SJSA1 (cell line): Measurements from ENCODE around the gene ANKRD6. TPM values are rescaled to one million over a fixed set of nuclear protein-coding genes. Genes with fewer than 3 reads are reported as not detected.
"Not testable (repeated sequence)": the region's sequence is repeated elsewhere in the genome, so short reads cannot be mapped to it uniquely, and the experiment has no call there.

Experiments used
- DNase-seq, 2 experiments: peaks; one replicate each; pipeline ENCODE4 v3.0.0-alpha.2; 2015 to 2020; ENCODE audit warnings: low spot score in 2 of 2, low read depth in 1 of 2
- H3K27ac ChIP-seq: fragments of 250-450 bp; sonication (Bioruptor Pico); 2 replicates; pipeline ENCODE4 v1.5.1; 2020; ENCODE audit warnings: mild to moderate bottlenecking, moderate library complexity
- H3K27me3 ChIP-seq: fragments of 250-450 bp; sonication (Bioruptor Pico); replicated peaks from 2 replicates; pipeline ENCODE4 v1.5.1; 2020; ENCODE audit warnings: mild to moderate bottlenecking, moderate library complexity
- H3K36me3 ChIP-seq: fragments of 250-450 bp; sonication (Bioruptor Pico); 2 replicates; pipeline ENCODE4 v1.5.1; 2020; ENCODE audit warnings: mild to moderate bottlenecking
- H3K4me1 ChIP-seq: fragments of 250-450 bp; sonication (Bioruptor Pico); replicated peaks from 2 replicates; pipeline ENCODE4 v1.6.1; 2021; ENCODE audit warnings: mild to moderate bottlenecking
- H3K4me3 ChIP-seq: fragments of 250-450 bp; sonication (Bioruptor Pico); 2 replicates; pipeline ENCODE4 v1.5.1; 2020; ENCODE audit warnings: mild to moderate bottlenecking
- H3K9me3 ChIP-seq: fragments of 250-450 bp; sonication (Bioruptor Pico); replicated peaks from 2 replicates; pipeline ENCODE4 v1.5.1; 2020; ENCODE audit warnings: mild to moderate bottlenecking
- total RNA-seq: library from RNA; depleted of rRNA; stranded (reverse); fragments of >200 nt; shearing (Covaris generic); gene quantifications from 2 replicates; pipeline ENCODE4 v1.2.3, GENCODE V29; 2014

Gene ANKRD6
- total RNA-seq, 1 experiment from 2014 or later = 1.1 TPM

- no peak for DNase-seq
- peaks cover 40% of the 10 kb centered on the region for H3K36me3 ChIP-seq
- H3K27me3 ChIP-seq = no peaks in the 10 kb centered on the region
- H3K4me1 ChIP-seq = peaks cover 14% of the 10 kb centered on the region
- H3K4me3 ChIP-seq = peak overlapping the region; percentile 86
- H3K9me3 ChIP-seq = no peaks in the 10 kb centered on the region
- H3K27ac ChIP-seq = peak overlapping the region; percentile 78
Observed at GRCh38 chr6:89637960-89638319, 205.0 kb downstream of the ANKRD6 start.

GRCh38 chr6:89638320-89639195 is 205.6 kb downstream of the ANKRD6 start, which contains the start of gene LYRM2:
TSS of gene LYRM2 (minus strand) at chr6:89638747. CDS start at chr6:89638716, 31 bp downstream.
- H3K4me3 ChIP-seq = peak within 1 kb of the TSS; percentile 86
- peak; percentile 95 to 96 for DNase-seq
- peaks cover 14% of the 10 kb centered on the region for H3K4me1 ChIP-seq
- peak within 1 kb of the TSS; percentile 78 for H3K27ac ChIP-seq
- peaks cover 46% of the 10 kb centered on the region for H3K36me3 ChIP-seq
- no peaks in the 10 kb centered on the region for H3K27me3 ChIP-seq
- no peaks in the 10 kb centered on the region for H3K9me3 ChIP-seq

GRCh38 chr6:89640804-89641203 is 207.9 kb downstream of the ANKRD6 start:
- Histone ChIP-seq H3K4me1 (peaks cover 14% of the 10 kb centered on the region), H3K9me3 (no peaks in the 10 kb centered on the region; the same call in 1 of the 2 replicates), H3K36me3 (peaks cover 52% of the 10 kb centered on the region), H3K27me3 (no peaks in the 10 kb centered on the region), H3K27ac (no peak overlapping the region), H3K4me3 (no peak overlapping the region)
- DNase-seq = no peak

- Histone ChIP-seq H3K36me3 (peaks cover 48% of the 10 kb centered on the region), H3K4me1 (peaks cover 14% of the 10 kb centered on the region)
- not testable (repeated sequence) for H3K27me3 ChIP-seq, H3K9me3 ChIP-seq, H3K27ac ChIP-seq, H3K4me3 ChIP-seq, DNase-seq
Observed at GRCh38 chr6:89641581-89641980, 208.6 kb downstream of the ANKRD6 start.

- peaks cover 49% of the 10 kb centered on the region for H3K36me3 ChIP-seq
- no peaks in the 10 kb centered on the region for H3K27me3 ChIP-seq
Observed at GRCh38 chr6:89642956-89643355, 210.0 kb downstream of the ANKRD6 start.

GRCh38 chr6:89643406-89643805 is 210.5 kb downstream of the ANKRD6 start:
- H3K4me1 ChIP-seq = peaks cover 7% of the 10 kb centered on the region
- H3K27ac ChIP-seq = no peak overlapping the region
- DNase-seq = no peak
- H3K27me3 ChIP-seq = no peaks in the 10 kb centered on the region
- H3K4me3 ChIP-seq = no peak overlapping the region
- peaks cover 51% of the 10 kb centered on the region for H3K36me3 ChIP-seq
- H3K9me3 ChIP-seq = no peaks in the 10 kb centered on the region; the same call in 1 of the 2 replicates

More at GRCh38 chr6:89642956-89643355, 210.0 kb downstream of the ANKRD6 start:
- no peak overlapping the region for H3K27ac ChIP-seq
- peaks cover 8% of the 10 kb centered on the region for H3K4me1 ChIP-seq
- DNase-seq = no peak
- no peak overlapping the region for H3K4me3 ChIP-seq
- no peaks in the 10 kb centered on the region; the same call in 1 of the 2 replicates for H3K9me3 ChIP-seq

- H3K27ac ChIP-seq = no peak overlapping the region
- H3K36me3 ChIP-seq = peaks cover 49% of the 10 kb centered on the region
- H3K27me3 ChIP-seq = no peaks in the 10 kb centered on the region
- no peak overlapping the region for H3K4me3 ChIP-seq
- no peaks in the 10 kb centered on the region; the same call in 1 of the 2 replicates for H3K9me3 ChIP-seq
- H3K4me1 ChIP-seq = no peaks in the 10 kb centered on the region
- no peak for DNase-seq
Observed at GRCh38 chr6:89644864-89645263, 211.9 kb downstream of the ANKRD6 start.

- Histone ChIP-seq H3K36me3 (peaks cover 50% of the 10 kb centered on the region), H3K27me3 (no peaks in the 10 kb centered on the region), H3K4me3 (no peak overlapping the region), H3K27ac (no peak overlapping the region), H3K4me1 (no peaks in the 10 kb centered on the region), H3K9me3 (no peaks in the 10 kb centered on the region)
- DNase-seq = no peak
Observed at GRCh38 chr6:89649682-89650081, 216.7 kb downstream of the ANKRD6 start.

- Histone ChIP-seq H3K27ac (no peak overlapping the region), H3K27me3 (no peaks in the 10 kb centered on the region), H3K36me3 (peaks cover 47% of the 10 kb centered on the region), H3K4me3 (no peak overlapping the region), H3K4me1 (no peaks in the 10 kb centered on the region), H3K9me3 (no peaks in the 10 kb centered on the region)
- DNase-seq = no peak
Observed at GRCh38 chr6:89650579-89650978, 217.6 kb downstream of the ANKRD6 start.

GRCh38 chr6:89655122-89655521 is 222.2 kb downstream of the ANKRD6 start:
- no peaks in the 10 kb centered on the region for H3K27me3 ChIP-seq
- no peak for DNase-seq
- H3K36me3 ChIP-seq = peaks cover 52% of the 10 kb centered on the region
- no peaks in the 10 kb centered on the region for H3K4me1 ChIP-seq
- no peaks in the 10 kb centered on the region for H3K9me3 ChIP-seq
- H3K4me3 ChIP-seq = no peak overlapping the region
- no peak overlapping the region for H3K27ac ChIP-seq

- Histone ChIP-seq H3K4me3 (no peak overlapping the region), H3K36me3 (peaks cover 64% of the 10 kb centered on the region), H3K4me1 (no peaks in the 10 kb centered on the region), H3K27me3 (no peaks in the 10 kb centered on the region), H3K9me3 (no peaks in the 10 kb centered on the region), H3K27ac (no peak overlapping the region)
- no peak for DNase-seq
Observed at GRCh38 chr6:89657445-89658158, 224.7 kb downstream of the ANKRD6 start.

GRCh38 chr6:89660981-89661380 is 228.0 kb downstream of the ANKRD6 start:
- DNase-seq = no peak
- Histone ChIP-seq H3K27me3 (no peaks in the 10 kb centered on the region), H3K4me1 (no peaks in the 10 kb centered on the region), H3K27ac (no peak overlapping the region), H3K36me3 (peaks cover 58% of the 10 kb centered on the region), H3K9me3 (no peaks in the 10 kb centered on the region), H3K4me3 (no peak overlapping the region)

- no peak for DNase-seq
- Histone ChIP-seq H3K27ac (no peak overlapping the region), H3K4me1 (no peaks in the 10 kb centered on the region), H3K4me3 (no peak overlapping the region), H3K27me3 (no peaks in the 10 kb centered on the region), H3K9me3 (no peaks in the 10 kb centered on the region), H3K36me3 (peaks cover 57% of the 10 kb centered on the region)
Observed at GRCh38 chr6:89661559-89661958, 228.6 kb downstream of the ANKRD6 start.

- Histone ChIP-seq H3K9me3 (no peaks in the 10 kb centered on the region), H3K27ac (no peak overlapping the region), H3K4me1 (no peaks in the 10 kb centered on the region), H3K4me3 (no peak overlapping the region), H3K36me3 (peaks cover 46% of the 10 kb centered on the region), H3K27me3 (no peaks in the 10 kb centered on the region)
- no peak for DNase-seq
Observed at GRCh38 chr6:89662659-89663223, 229.8 kb downstream of the ANKRD6 start.
